Activated T-cell treated with anti-CD3 and anti-CD28 coated beads, Interleukin-2, amount 50 U/mL, for 4 hours (primary cell): ENCODE measurements around the gene COBL. TPM values are rescaled to one million over a fixed set of nuclear protein-coding genes. Genes with fewer than 3 reads are reported as not detected.

Experiments
- ATAC-seq, 2 donors: fragments of 200-7000 bp; cut with Tn5 transposase; one replicate each; pipeline ENCODE4 v1.10.0; 2021
- DNase-seq: peaks from one replicate; pipeline ENCODE4 v3.0.0-alpha.2; 2020
- H3K27me3 Mint-ChIP-seq: one replicate; pipeline ENCODE4 v1.8.0; 2021; ENCODE audit warnings: low read depth, mixed read lengths
- H3K36me3 Mint-ChIP-seq: one replicate; pipeline ENCODE4 v1.8.0; 2022; ENCODE audit warnings: mixed read lengths; ENCODE audit not compliant: insufficient read depth
- H3K4me1 Mint-ChIP-seq: one replicate; pipeline ENCODE4 v1.8.0; 2021; ENCODE audit warnings: low read depth, mixed read lengths
- H3K4me3 Mint-ChIP-seq: one replicate; pipeline ENCODE4 v1.8.0; 2021; ENCODE audit warnings: mild to moderate bottlenecking, moderate library complexity, mixed read lengths
- H3K9me3 Mint-ChIP-seq: one replicate; pipeline ENCODE4 v1.8.0; 2021; ENCODE audit warnings: mixed read lengths
- total RNA-seq, 3 donors: library from RNA; stranded (reverse); gene quantifications; one replicate each; pipeline ENCODE4 v1.2.1, GENCODE V29; 2021

COBL gene
- total RNA-seq, 3 donors from 2014 or later = 0.03 TPM; not detected in 2

DNA sequence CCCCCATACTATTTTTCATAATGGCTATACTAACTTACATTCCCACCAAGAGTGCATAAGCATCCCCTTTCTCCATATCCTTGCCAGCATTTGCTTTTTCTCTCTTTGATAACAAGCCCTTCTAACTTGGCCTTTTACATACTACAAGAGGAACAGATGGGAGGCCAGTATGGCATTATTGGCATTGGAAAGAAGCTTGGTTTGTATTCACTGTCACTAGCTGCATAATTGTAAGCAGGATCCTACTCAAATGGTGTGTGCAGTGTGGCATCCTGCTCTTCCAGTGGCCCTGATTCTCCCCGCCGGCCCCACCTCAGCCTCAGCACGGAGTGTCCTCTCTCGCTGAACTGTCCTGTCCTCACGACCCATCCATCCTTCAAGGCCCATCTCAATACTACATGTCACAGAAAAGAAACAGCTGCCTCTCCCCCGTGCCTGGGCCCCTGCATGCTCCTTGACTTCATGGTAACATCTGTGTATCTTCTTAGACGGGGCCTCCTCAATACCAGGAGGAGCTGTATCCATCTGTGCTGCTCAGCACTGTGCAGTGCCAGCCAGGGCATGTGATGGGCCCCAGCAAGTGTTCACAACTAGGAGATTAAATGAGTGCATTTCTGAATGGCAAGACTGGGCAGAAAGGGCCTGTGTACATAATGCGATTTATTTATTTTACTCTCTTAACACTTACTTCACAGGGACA is 205.2 kb downstream of the COBL start:
- no peak overlapping the region for H3K4me3 Mint-ChIP-seq
- H3K9me3 Mint-ChIP-seq = peaks cover 8% of the 10 kb centered on the region
- ATAC-seq (no peak), DNase-seq (no peak)
- no peaks in the 10 kb centered on the region for H3K27me3 Mint-ChIP-seq
- no peaks in the 10 kb centered on the region for H3K4me1 Mint-ChIP-seq
- no peaks in the 10 kb centered on the region for H3K36me3 Mint-ChIP-seq

DNA sequence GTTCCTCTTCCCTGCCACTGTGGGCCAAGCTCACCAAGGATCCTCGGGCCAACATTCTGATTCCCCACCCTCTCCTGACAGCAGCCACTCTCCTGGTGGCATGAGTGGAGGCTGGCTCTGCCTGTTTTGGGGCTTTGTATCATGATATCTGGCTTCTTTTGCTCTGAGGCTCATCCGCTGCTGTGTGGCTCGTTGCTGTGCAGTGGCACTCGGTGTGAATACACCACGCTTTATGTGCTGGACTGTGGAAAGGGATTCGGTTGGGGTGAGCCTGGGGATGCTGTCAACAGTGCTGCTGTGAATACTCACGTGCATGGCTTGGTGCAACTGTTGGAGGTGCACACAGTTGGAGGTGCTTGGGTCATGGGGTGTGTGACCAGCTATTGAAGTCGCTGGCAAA is 208.5 kb downstream of the COBL start:
- Mint-ChIP-seq H3K27me3 (peaks cover 2% of the 10 kb centered on the region), H3K4me1 (no peaks in the 10 kb centered on the region), H3K36me3 (no peaks in the 10 kb centered on the region), H3K4me3 (no peak overlapping the region), H3K9me3 (no peaks in the 10 kb centered on the region)
- no peak for ATAC-seq
- no peak for DNase-seq

DNA sequence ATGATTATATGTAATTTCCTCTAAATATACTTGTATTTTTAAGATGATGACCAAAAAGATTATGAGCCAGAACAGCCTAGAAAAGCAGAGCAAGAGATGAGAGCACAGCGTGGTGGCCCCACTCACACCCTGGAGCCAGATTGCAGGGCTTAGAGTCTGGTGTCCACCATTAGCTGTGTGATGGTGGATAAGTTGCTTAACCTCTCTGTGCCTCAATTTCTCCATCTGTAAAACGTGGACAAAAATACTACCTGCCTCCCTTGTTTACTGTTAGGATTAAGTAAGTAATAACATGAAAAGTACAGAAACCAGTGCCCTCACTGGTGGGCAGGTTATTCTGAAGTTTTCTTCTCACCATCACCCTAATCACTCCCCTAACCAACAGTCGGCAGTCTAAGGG is 212.3 kb downstream of the COBL start:
- DNase-seq (no peak), ATAC-seq (no peak)
- H3K36me3 Mint-ChIP-seq = no peaks in the 10 kb centered on the region
- no peak overlapping the region for H3K4me3 Mint-ChIP-seq
- H3K4me1 Mint-ChIP-seq = no peaks in the 10 kb centered on the region
- peaks cover 2% of the 10 kb centered on the region for H3K27me3 Mint-ChIP-seq
- no peaks in the 10 kb centered on the region for H3K9me3 Mint-ChIP-seq

DNA sequence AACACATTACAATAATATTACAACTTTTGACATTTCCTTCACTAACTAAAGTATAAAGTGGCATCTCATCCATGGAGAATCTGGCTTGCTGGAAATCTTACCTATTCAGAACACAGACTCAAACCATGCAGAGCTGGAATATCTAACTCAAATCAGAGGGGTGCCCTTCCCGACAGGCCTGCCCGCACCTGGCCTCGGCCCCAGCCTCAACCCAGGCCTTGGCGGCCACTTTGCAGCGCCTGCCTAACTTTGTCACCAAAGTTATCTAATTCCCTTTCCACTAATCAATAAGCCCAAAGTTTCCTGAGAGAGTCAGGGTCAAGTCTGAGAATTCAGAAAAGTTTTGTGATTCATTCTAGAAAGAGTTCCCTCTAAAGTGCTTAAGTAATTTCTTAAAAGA is 212.9 kb downstream of the COBL start:
- H3K36me3 Mint-ChIP-seq = no peaks in the 10 kb centered on the region
- no peaks in the 10 kb centered on the region for H3K4me1 Mint-ChIP-seq
- ATAC-seq = no peak
- peaks cover 2% of the 10 kb centered on the region for H3K9me3 Mint-ChIP-seq
- H3K4me3 Mint-ChIP-seq = no peak overlapping the region
- H3K27me3 Mint-ChIP-seq = peaks cover 2% of the 10 kb centered on the region
- DNase-seq = no peak

DNA sequence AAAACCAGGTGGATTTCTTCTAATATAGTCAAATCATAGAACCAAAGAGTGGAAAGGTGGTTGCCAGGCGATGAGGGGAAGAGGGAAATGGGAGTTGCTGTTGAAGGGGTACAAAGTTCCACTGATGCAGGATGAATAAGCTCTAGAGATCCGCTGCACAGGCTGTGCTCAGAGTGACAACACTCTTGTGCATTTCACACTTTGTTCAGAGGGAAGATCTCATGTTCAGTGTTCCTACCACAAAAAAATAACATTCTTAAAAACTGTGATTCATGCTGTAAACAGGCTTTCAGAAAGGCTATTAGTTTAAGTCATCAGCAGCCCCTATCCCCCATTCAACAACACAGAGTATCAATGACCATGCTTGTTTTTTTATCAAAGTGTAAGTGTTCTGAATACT is 213.8 kb downstream of the COBL start:
- no peaks in the 10 kb centered on the region for H3K36me3 Mint-ChIP-seq
- DNase-seq = no peak
- H3K4me1 Mint-ChIP-seq = no peaks in the 10 kb centered on the region
- H3K9me3 Mint-ChIP-seq = peaks cover 9% of the 10 kb centered on the region
- ATAC-seq = peak in 1 of 2 donors; percentile 10
- H3K27me3 Mint-ChIP-seq = peaks cover 2% of the 10 kb centered on the region
- H3K4me3 Mint-ChIP-seq = no peak overlapping the region

DNA sequence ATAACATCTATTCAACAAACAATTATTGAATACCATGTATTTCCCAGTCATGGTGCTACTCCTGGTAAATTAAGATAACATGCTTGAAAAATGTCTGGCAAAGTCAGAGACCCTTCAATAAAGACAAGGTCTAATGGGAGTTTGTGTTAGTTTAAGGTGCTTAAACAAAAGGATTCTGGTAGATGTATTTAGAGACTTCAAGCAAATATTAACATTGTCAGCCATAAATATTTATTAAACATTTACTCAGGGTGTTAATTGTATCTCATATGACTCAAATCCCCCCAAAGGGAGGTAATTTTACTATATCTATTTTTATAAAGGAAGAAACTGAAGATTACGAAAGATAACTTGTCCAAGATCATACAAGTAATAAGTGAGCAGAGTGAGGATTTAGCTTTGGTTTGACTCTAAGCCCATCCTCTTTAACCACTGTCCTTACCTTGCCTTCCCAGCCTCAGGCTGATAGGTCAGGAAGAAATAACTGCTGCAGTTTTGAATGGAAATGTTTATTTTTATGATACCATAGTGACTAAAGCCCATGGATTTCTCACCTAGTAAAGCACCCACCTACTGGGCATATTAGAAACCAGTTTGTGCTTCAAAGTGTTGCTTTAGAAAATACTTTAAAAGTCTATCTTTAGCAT is 215.4 kb downstream of the COBL start:
- Mint-ChIP-seq H3K27me3 (peaks cover 2% of the 10 kb centered on the region), H3K9me3 (peaks cover 13% of the 10 kb centered on the region), H3K4me1 (no peaks in the 10 kb centered on the region), H3K36me3 (no peaks in the 10 kb centered on the region), H3K4me3 (no peak overlapping the region)
- no peak for DNase-seq
- no peak for ATAC-seq

DNA sequence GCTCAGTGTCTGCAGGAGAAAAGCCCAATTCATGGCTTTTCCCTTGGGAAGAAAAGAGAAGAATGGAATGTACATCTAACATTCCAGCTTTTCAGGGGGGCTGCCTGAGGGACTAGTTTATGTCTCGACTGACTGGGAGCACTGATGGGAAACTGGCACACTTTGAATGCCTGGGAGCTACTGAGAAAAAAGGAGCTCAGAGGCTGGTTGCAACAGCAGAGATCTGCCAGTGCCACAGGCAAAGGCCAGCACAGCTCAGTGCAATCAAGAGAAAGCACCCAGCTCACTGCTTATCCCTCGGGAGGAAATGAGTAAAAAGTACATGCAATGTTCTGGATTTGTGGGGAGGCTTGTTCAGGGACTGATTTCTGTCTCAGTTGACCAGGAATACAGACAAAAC is 226.2 kb downstream of the COBL start:
- no peaks in the 10 kb centered on the region for H3K36me3 Mint-ChIP-seq
- ATAC-seq (no peak), DNase-seq (no peak)
- no peak overlapping the region for H3K4me3 Mint-ChIP-seq
- H3K9me3 Mint-ChIP-seq = peaks cover 22% of the 10 kb centered on the region
- no peaks in the 10 kb centered on the region for H3K27me3 Mint-ChIP-seq
- H3K4me1 Mint-ChIP-seq = no peaks in the 10 kb centered on the region

DNA sequence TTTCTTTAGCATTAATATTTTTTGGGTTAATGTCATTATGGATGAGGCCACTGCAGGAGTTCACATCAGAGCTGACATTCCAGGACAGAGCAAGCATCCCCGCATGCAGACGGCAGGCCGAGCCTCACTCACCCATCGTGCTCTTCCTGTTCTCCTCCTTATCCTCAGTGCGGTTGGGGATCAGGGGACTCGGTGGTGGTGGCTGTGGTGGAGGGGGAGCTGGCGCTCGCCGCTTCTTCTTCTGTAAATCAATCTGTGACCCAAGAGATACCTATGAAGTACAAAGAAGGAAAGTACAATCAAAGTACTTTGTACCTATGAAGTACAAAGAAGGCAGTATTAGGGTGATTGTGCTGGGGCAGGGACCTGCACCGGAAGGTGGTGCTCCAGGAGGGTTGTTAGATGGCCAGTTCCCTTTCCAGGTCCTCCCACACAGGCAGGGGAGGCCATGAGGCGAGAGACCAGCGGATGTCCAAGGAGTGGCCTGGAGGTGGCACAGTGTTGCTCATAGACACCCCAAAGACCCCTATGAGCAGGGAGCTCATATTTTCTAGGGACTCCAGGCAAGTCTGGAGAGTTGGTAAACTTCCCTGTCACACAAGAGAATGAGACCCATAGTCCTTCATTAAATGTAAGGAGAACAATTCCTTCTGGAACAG is 231.4 kb downstream of the COBL start:
- H3K36me3 Mint-ChIP-seq = no peaks in the 10 kb centered on the region
- no peaks in the 10 kb centered on the region for H3K4me1 Mint-ChIP-seq
- DNase-seq (no peak), ATAC-seq (no peak)
- H3K9me3 Mint-ChIP-seq = peaks cover 3% of the 10 kb centered on the region
- no peaks in the 10 kb centered on the region for H3K27me3 Mint-ChIP-seq
- H3K4me3 Mint-ChIP-seq = no peak overlapping the region

DNA sequence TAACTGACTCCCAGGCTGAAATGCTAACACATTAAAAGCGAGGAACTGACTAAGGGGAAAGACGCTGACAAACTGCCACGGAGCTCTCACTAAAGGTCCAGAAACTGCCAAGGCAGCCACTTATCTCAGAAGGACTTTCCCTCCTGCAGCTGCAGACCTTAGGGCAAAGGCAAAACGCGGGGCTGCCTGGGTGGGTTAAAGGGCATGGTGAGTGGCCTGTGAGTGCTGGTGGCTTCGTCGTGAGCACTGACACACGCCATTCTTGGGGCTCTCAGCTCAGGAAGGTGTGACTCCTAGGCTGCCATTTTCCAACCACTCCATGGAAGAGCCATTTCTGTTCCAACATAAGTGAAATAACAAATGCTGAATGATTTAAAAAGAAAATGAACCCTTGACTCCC is 232.5 kb downstream of the COBL start:
- H3K4me1 Mint-ChIP-seq = no peaks in the 10 kb centered on the region
- no peaks in the 10 kb centered on the region for H3K27me3 Mint-ChIP-seq
- no peak for DNase-seq
- no peaks in the 10 kb centered on the region for H3K9me3 Mint-ChIP-seq
- no peak overlapping the region for H3K4me3 Mint-ChIP-seq
- no peak for ATAC-seq
- no peaks in the 10 kb centered on the region for H3K36me3 Mint-ChIP-seq

DNA sequence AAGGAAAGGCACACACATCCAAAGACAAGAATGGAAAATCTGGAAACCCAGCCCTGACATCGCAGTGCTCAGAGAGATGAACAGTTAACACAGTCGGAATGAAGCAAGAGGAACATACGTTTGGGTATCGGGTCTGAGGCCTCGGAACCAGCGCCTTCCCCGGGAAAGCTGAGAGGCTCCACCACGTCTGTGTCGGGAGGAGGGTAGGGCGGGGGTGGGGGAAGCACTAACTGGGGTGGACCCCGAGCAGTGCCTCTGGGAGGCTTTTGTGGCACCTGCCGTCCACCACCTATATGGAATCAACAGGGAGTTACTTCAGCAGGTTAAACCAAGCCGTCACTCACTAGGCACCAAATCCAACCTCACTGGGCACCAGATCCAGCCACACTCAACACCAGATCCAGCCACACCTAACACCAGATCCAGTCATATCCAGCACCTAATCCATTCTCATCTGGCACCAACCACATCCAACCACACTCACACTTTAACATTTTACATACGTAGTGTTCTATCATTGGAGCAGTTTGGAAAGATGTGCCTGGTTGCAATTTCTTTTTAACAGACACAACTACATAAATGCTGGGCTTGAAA is 233.6 kb downstream of the COBL start:
- Mint-ChIP-seq H3K4me3 (no peak overlapping the region), H3K27me3 (no peaks in the 10 kb centered on the region), H3K36me3 (no peaks in the 10 kb centered on the region), H3K9me3 (no peaks in the 10 kb centered on the region), H3K4me1 (no peaks in the 10 kb centered on the region)
- ATAC-seq = no peak
- no peak for DNase-seq

DNA sequence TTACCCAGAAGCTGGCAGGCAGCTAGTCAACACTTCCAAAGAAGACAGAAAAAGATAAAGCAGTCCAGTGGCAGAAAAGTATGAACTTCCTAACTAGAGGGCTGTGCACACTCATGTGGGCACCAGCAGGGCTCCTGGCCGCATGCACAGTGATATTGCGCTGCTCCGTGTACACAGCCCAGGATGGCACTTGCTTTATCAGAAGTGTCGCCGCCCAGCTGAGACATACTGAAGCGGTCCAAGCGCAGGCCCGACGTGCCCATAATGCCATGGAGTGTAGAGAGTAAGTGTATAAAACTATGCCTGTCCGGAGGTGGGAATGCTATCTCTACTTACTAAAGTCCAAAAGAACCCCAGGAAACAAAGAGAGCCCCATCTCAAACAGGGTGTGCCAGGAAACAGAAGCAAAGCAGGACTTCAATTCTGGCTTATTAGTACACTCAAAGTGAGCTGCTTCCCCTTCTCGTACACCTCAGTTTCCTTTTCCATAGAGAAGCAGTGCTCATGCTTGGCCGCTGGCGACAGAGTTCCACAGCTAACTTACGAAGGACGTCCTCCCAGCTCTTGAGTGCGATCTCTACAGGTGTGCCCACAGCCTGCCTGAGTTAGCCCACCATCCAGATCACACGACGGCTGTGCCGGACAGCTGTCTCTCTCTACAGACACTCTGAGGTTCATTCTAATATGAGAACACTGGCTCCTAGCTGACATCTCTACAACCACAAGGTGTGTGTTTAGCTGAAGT is 234.3 kb downstream of the COBL start:
- Mint-ChIP-seq H3K4me3 (no peak overlapping the region), H3K36me3 (no peaks in the 10 kb centered on the region), H3K27me3 (no peaks in the 10 kb centered on the region), H3K9me3 (no peaks in the 10 kb centered on the region), H3K4me1 (no peaks in the 10 kb centered on the region)
- DNase-seq = no peak
- ATAC-seq = no peak

DNA sequence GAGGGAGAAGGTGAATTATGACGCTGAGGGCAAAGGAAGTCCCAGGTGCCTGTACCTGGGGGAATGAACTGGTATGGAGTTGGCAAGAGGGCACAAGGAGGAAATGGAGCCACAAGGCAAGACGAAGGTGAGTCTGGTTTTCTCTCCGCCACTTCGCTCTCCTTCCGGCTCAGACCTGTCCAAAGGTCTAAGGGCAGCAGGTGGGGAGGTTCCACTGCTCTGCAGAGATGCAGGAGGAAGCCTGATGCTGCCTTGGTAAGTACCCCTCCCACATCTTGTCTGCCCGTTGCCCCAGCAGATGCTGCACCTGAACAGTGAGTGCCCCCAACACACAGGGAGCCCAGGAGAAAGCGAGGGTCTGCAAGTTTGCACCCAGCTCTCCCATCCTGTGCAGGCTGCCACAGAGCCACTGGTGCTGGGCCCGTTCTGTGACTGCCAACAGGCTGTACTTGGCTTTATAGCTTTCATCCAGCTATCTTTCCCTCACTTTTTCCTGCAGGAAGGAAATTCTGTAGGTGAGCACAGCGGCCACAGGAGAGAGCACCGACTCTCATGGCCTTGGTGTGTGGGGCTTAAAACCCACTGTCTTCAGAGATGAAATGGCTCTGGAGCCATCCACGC is 235.2 kb downstream of the COBL start:
- no peak for ATAC-seq
- Mint-ChIP-seq H3K36me3 (no peaks in the 10 kb centered on the region), H3K27me3 (no peaks in the 10 kb centered on the region), H3K4me1 (no peaks in the 10 kb centered on the region), H3K4me3 (no peak overlapping the region), H3K9me3 (no peaks in the 10 kb centered on the region)
- DNase-seq = no peak

DNA sequence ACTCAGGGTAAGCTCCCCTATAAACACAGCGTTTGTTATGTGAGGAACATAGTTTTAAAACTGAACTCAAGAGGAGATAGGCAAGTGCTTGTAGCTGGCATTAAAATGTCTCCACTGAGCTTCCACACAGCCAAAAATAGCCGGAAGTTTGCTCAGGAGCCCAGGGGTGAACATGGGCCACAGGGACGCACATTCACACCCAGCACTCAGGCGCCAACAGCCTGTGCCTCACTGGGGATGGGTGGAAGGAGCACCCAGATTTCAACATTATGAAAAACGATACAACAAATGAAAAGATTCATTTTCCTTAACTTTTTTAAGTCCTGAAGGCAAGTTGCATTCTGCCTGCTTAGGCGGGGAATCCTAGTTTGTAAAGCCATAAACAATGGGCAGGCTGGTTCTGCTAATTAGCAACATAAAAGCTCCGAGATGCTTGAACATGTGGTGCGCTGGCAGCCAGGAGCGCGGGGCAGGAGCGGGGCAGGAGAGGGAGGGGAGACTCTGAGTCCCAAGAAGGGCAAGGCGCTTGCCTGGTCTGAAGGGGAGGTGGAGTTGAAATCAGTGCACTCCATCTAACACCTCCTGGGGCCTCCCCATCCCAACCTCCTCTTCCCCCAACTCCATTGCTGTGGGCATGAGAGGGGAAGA is 235.9 kb downstream of the COBL start:
- DNase-seq (no peak), ATAC-seq (no peak)
- Mint-ChIP-seq H3K36me3 (no peaks in the 10 kb centered on the region), H3K9me3 (no peaks in the 10 kb centered on the region), H3K27me3 (no peaks in the 10 kb centered on the region), H3K4me3 (no peak overlapping the region), H3K4me1 (no peaks in the 10 kb centered on the region)
